NCI-H524 treated with DMSO at 0.1 percent for 48 hours (cell line): Measurements from ENCODE around the gene CLIC5.

ENCODE experiments used
- DNase-seq: peaks from one replicate; lab custom pipeline; 2025; lab: John Stamatoyannopoulos, UW

The CLIC5 gene

GRCh38 chr6:45843848-45844521 is 171.7 kb downstream of the CLIC5 start:
- DNase-seq: no peak

DNA sequence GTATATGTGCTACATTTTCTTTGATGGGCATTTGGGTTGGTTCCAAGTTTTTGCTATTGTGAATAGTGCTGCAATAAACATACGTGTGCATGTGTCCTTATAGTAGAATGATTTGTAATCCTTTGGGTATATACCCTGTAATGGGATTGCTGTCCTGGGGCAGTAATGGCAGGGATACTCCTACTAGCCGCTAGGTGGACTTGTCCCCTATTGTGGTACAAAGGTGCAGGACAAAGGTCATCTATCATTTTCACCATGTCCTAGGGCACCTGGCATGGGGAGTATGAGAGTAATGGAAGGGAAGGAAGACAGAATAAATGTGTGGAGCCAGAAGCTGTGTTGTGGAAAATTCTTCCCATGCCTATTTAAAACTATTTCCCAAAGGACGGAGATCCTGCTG is 174.6 kb downstream of the CLIC5 start:
- no peak for DNase-seq

GRCh38 chr6:45838996-45839395 is 176.7 kb downstream of the CLIC5 start:
- no peak for DNase-seq

- DNase-seq: no peak
Observed at GRCh38 chr6:45838451-45838850, 177.2 kb downstream of the CLIC5 start.

GRCh38 chr6:45837541-45838200 is 178.0 kb downstream of the CLIC5 start:
- no peak for DNase-seq

DNA sequence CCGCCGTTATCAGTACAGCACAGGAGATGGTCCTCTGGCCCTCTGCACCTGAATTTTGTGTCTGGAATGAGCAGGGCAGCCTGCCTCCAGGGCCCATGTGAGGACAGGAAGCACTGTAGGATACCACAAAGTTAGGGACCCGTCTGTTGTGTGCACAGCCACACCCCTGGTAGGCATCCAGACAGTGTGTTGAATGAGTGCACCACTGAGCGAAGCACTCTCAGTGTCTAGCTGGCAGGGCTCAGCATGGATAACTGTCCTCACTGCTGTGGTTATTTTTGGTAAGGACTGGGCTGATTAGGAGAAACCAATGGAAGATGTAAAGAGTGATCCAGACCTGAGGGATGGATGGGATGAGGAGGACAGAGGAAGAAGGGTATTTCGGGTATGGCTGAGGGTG is 178.7 kb downstream of the CLIC5 start:
- DNase-seq: no peak

- DNase-seq: no peak
Observed at GRCh38 chr6:45836438-45836824, 179.2 kb downstream of the CLIC5 start.

- DNase-seq: no peak
Observed at GRCh38 chr6:45835721-45836437, 179.8 kb downstream of the CLIC5 start.

GRCh38 chr6:45832063-45832462 is 183.6 kb downstream of the CLIC5 start:
- no peak for DNase-seq
